AG04449 (cell line): ENCODE data around the gene FAM47C.
"Not testable (repeated sequence)": the region's sequence is repeated elsewhere in the genome, so short reads cannot be mapped to it uniquely, and the experiment has no call there.

Source experiments
- CTCF ChIA-PET: fragments of 350-600 bp; formaldehyde crosslinking; extraction: SDS; loops from one replicate; lab custom pipeline; 2021; ENCODE audit warnings: antibody characterized with exemption; lab: Yijun Ruan, JAX
- POLR2A ChIA-PET: fragments of 400-600, 350-600 bp; formaldehyde crosslinking; extraction: SDS; loops from one replicate; lab custom pipeline; 2020; ENCODE audit warnings: antibody characterized with exemption, inconsistent platforms; lab: Yijun Ruan, JAX
- DNase-seq: peaks from one replicate; pipeline ENCODE4 v3.0.0-alpha.2; 2010; ENCODE audit warnings: low read depth, low spot score
- H3K4me3 ChIP-seq: 2 replicates; pipeline ENCODE4 v1.5.1; 2011; ENCODE audit warnings: low read depth, mild to moderate bottlenecking, control low read depth, low read length
- TF ChIP-seq, protein P1 (sequence below): IDR thresholded peaks from one replicate; pipeline ENCODE4 v1.5.1; 2011; ENCODE audit warnings: mild to moderate bottlenecking, moderate library complexity, low read length, control low read depth, inconsistent platforms; ENCODE audit not compliant: insufficient read depth; ENCODE audit errors: missing control alignments

The FAM47C gene

DNA sequence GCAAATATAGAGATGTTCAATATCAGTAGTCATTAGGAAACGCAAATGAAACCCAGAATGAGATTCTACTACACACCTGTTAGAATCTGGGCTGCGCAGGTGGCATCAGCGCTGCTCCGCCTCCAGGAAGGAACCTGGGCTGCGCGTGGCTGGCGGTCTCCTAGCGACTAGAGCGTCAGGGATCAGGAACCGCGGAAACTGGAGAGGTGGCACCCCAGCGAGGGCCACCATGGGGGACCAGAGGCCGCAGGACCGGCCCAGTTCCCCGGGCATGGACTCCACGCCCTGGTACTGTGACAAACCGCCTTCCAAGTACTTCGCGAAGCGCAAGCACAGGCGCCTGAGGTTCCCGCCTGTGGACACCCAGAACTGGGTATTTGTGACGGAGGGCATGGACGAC, at the start of gene FAM47C:
Gene FAM47C (plus strand): TSS at position 185 of the 400 bp plus-strand sequence. CDS start 45 bp downstream, at position 230.
- CTCF ChIA-PET = not testable (repeated sequence)

DNA sequence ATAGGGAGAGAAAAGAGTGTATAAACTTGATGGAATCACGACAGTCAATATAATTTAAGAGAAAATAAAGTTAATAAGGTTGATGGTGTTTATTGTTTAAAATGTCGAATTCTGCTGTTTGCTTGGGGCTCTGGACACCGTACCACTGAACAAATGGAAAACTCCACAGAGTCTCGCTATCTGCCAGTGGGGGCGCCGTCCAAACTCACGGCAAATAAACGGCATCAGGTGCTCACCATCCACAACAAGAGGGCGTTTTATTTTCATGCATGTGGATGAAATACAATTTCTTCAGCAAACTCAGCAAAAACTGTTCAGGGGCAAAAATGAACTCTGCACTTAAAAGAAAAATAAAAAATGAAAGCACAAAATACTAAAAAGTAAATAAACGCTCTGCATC, 46.6 kb upstream of the FAM47C start:
- POLR2A ChIA-PET = no interaction called here
- no peak for DNase-seq
- CTCF ChIA-PET = no interaction called here

More for the DNA sequence above, at the start of gene FAM47C:
- H3K4me3 ChIP-seq, POLR2A ChIA-PET, DNase-seq: not testable (repeated sequence)

DNA sequence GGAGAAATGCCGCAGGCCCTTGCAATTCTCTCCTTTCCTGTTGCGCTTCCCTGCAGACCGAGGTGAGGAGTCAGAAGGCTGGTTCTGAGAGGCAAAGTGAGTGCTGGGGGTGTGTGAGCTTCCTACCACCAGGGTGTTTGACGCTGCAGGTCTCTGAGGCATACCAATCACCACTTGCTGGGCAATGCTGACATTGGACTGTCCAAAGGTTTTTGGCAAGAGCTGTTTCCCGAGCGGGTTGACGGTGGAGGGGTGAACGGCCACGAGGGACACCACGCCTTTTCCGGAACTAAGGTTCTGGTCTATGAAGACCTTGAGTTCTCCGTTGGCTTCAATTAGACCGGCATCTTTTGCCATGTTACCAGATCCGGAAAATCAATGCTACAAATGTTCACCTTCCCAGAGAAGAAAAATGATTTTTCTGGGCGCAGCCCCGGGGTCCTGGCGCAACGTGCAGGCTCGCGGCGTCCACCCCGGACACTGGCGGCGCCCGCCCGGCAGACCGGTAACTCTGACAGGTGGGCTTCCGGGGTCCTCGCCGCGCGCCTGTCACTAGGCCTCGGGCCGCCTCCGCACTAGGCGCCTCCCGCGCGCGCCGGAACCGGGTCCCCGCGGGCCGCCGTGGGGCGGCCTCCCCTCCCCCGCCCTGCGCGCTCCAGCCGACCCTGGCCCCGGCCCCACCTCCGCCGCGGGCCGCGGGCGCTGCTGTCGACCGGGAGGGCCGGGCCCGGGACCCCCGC, 44.9 kb upstream of the FAM47C start:
- ChIA-PET CTCF (no interaction called here), POLR2A (no interaction called here)
- TF ChIP-seq, protein P1, sequence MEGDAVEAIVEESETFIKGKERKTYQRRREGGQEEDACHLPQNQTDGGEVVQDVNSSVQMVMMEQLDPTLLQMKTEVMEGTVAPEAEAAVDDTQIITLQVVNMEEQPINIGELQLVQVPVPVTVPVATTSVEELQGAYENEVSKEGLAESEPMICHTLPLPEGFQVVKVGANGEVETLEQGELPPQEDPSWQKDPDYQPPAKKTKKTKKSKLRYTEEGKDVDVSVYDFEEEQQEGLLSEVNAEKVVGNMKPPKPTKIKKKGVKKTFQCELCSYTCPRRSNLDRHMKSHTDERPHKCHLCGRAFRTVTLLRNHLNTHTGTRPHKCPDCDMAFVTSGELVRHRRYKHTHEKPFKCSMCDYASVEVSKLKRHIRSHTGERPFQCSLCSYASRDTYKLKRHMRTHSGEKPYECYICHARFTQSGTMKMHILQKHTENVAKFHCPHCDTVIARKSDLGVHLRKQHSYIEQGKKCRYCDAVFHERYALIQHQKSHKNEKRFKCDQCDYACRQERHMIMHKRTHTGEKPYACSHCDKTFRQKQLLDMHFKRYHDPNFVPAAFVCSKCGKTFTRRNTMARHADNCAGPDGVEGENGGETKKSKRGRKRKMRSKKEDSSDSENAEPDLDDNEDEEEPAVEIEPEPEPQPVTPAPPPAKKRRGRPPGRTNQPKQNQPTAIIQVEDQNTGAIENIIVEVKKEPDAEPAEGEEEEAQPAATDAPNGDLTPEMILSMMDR = no peak
- no peak overlapping the region for H3K4me3 ChIP-seq
- no peak for DNase-seq

More for the DNA sequence above, 46.6 kb upstream of the FAM47C start:
- H3K4me3 ChIP-seq = no peak overlapping the region
- TF ChIP-seq, protein P1 = no peak

DNA sequence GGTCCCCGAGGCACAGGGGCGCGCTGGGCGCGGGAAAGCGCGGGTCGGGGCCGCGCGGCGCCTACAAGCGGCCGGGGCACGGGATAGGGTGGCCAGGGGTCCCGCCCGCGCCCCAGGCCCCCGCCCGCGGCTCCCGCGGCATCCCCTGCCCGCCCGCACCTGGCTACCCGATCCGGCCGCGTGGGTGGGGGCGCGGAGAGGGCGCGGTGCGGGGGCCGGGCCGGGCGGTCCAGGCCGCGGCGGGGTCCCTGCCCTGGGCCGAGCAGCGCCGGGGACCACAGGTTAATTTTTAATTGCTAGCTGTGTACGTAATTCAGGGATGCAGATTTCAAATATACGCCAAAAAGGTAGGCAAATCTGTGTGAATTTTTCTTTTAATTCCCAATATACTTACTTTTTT, 44.3 kb upstream of the FAM47C start:
- POLR2A ChIA-PET = no interaction called here
- no peak overlapping the region for H3K4me3 ChIP-seq
- no peak for DNase-seq
- CTCF ChIA-PET = no interaction called here
- TF ChIP-seq, protein P1 = no peak

DNA sequence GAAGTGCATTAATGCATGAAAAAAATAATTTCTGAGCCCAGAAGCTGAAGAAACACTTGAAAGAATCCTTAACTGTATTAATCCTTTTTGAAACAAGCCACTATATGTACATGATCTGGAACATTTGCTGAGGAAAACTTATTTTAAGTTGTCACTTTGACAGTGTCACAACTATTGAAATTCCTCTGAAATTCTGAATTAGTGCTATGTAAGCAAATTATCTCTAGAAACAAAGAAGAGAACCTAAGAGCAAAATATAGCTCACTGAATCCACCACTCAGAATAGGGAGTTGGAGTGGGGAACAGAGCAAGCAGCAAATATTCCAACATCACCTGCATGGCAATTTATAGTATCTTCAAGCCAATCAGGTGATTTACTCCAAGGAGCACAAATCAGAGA, 34.6 kb upstream of the FAM47C start:
- no peak for DNase-seq
- TF ChIP-seq, protein P1 = no peak
- POLR2A ChIA-PET = no interaction called here
- H3K4me3 ChIP-seq = no peak overlapping the region
- CTCF ChIA-PET = no interaction called here

DNA sequence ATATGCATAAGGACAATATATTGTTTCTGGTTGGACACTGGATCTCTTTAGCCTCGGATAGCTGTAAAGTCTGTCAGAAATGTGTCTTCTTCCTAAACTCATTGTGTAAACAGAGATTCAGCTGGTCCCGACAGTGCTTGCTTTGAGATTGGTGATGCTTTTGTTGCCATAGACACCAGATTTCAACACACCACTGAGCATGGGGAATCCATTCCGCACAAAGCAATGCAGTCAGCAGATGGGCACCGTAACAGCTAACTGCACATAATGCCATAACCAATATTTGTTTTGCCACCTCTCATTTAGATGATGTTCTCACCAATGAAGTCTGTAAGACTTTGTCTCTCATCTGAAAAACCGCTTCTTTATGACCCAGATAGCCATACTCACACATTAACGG, 33.3 kb upstream of the FAM47C start:
- ChIA-PET CTCF (no interaction called here), POLR2A (no interaction called here)
- DNase-seq = no peak
- no peak overlapping the region for H3K4me3 ChIP-seq
- TF ChIP-seq, protein P1 = no peak

DNA sequence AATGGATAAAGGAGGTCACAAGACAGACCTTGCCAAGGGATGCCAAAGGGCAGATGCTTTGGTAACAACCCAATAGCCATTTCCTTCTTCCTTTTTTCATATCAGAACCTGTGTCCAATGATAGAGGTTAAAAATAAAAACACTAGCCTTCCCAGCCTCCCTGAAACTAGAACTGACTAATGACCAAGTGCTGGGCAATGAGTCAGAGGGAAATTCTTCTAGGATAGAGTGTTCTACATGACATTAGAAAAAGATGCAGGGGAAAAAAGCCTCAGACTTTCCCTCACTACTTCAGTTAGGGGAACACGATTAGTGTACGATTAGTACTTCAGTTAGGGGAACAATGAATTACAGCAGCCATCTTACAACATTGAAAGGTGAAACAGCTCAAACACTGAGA, 29.3 kb upstream of the FAM47C start:
- no peak overlapping the region for H3K4me3 ChIP-seq
- ChIA-PET POLR2A (no interaction called here), CTCF (no interaction called here)
- DNase-seq = peak; percentile 0
- TF ChIP-seq, protein P1 = no peak
